ENCODE data around the gene PLCD3. TPM values are rescaled to one million over a fixed set of nuclear protein-coding genes. Genes with fewer than 3 reads are reported as not detected.

The PLCD3 gene
- total and polyA plus RNA-seq, 10 donors: 1.5 to 9.9 (median 6.3) TPM

DNA sequence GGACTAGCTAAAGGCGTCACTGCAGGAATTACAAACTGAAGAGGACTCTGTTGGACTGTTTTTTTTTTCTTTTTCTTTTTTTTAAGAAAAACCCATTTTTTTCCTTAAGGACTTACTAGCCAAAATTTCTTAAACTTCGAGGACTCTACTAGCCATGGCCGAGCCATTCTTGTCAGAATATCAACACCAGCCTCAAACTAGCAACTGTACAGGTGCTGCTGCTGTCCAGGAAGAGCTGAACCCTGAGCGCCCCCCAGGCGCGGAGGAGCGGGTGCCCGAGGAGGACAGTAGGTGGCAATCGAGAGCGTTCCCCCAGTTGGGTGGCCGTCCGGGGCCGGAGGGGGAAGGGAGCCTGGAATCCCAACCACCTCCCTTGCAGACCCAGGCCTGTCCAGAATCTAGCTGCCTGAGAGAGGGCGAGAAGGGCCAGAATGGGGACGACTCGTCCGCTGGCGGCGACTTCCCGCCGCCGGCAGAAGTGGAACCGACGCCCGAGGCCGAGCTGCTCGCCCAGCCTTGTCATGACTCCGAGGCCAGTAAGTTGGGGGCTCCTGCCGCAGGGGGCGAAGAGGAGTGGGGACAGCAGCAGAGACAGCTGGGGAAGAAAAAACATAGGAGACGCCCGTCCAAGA is 16.8 kb upstream of the PLCD3 start:
- H3K4me1 ChIP-seq: peaks cover 36 to 90% (median 60%) of the 10 kb centered on the region in 6 donors
- no peaks in the 10 kb centered on the region for H3K9me3 ChIP-seq
- peak overlapping the region; percentile 65 to 88 (median 72) for H3K4me3 ChIP-seq
- peak; percentile 96 for DNase-seq
- peak overlapping the region; percentile 84 to 100 (median 99) for H3K27ac ChIP-seq
- intact Hi-C loops (cut with DNase I; ENCODE audit: low total_unique reads): no loop called here
- H3K27me3 ChIP-seq (replicated peaks in 1 of 7): no peaks in the 10 kb centered on the region
- TF ChIP-seq, protein P1, sequence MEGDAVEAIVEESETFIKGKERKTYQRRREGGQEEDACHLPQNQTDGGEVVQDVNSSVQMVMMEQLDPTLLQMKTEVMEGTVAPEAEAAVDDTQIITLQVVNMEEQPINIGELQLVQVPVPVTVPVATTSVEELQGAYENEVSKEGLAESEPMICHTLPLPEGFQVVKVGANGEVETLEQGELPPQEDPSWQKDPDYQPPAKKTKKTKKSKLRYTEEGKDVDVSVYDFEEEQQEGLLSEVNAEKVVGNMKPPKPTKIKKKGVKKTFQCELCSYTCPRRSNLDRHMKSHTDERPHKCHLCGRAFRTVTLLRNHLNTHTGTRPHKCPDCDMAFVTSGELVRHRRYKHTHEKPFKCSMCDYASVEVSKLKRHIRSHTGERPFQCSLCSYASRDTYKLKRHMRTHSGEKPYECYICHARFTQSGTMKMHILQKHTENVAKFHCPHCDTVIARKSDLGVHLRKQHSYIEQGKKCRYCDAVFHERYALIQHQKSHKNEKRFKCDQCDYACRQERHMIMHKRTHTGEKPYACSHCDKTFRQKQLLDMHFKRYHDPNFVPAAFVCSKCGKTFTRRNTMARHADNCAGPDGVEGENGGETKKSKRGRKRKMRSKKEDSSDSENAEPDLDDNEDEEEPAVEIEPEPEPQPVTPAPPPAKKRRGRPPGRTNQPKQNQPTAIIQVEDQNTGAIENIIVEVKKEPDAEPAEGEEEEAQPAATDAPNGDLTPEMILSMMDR (IDR thresholded peaks at IDR 0.05 in 8 of 11, conservative IDR thresholded peaks at IDR 0.05 in 3 of 11): peak; percentile 38 to 94 (median 81)
- TF ChIP-seq POLR2A (IDR thresholded peaks at IDR 0.05) (peak in 1 of 3 donors; percentile 4), POLR2AphosphoS5 (IDR thresholded peaks at IDR 0.05) (peak; percentile 71 to 85 (median 72))
- peaks cover 0 to 9% (median 0%) of the 10 kb centered on the region in 6 donors for H3K36me3 ChIP-seq
- 0 to 1% (median 0%) methylated on average over 29 to 32 of the region's 32 CpGs for WGBS, 5 donors

DNA sequence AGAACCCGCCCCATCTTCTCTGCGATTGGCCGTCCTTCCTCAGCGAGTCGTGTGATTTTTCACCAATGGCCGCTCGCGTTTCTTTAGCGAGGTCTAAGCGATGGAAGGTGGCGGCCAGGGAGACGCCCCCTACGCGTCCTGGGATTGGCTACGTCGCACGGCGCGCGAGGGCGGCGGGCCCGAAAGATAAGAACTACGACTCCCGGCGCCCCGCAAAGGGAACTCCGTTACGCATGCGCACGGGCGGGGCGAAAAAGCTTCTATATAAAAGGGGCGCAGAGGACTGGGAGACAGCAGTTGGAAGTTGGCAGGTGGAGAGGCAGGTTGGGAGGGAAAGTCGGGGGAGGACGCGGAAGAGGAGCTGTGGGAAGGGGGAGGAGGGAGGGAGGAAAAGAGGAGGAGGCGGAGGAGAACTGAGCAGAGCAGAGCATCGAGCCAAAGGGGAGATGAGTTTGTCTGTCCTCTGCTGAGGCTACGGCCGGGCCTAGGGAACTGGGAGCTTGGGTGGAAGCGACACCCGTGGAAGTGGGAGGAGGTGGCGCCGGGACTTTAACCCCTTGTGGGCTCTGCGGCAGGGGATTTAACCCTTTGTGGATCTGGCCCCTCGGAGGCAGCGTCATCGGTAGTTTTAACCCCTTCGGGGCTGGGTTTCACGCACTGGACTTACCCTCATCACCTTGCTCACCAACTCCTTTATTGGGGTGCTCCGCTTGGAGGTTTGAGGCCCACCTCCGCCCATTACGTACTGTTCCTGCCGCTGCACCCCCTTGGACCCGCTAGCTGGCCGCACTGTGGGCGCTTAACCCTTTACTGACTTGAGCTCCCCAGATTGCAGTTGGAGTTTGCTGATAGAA is 16.1 kb upstream of the PLCD3 start, which contains the start of gene HEXIM1:
Gene HEXIM1 (plus strand): TSS at position 293 of the 854 bp plus-strand sequence. CDS start 716 bp downstream, outside the sequence.
- peaks cover 39 to 90% (median 65%) of the 10 kb centered on the region in 6 donors for H3K4me1 ChIP-seq

DNA sequence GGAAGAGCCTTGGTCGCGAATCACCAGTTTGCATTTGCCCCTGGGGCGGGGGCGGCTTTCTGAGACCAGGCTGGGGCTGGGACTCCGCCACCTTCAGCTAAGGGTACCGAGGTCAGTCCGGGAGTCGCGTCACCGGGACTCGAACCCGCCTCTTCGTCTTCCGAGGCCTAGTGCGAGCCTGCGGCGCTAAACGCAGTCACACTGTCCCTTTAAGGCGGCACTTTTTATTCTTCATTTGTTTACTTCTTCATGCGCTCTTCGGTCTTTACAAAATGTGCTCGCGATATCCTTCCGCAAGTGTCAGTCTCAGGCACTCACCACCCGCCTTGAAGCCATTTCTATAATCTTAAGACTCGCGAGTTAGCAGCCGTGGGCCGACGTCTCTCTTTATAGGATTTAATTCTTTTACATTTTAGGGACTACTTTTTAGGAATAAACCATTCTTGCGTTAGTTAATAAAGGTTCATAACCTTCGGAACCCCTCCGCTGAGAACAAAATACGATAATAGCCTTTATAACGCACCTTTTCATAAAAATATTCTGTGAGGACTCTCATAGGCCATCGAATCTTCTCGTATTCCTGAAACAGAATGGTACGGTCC is 15.4 kb upstream of the PLCD3 start:
- TF ChIP-seq, protein P1 (IDR thresholded peaks at IDR 0.05 in 8 of 11, conservative IDR thresholded peaks at IDR 0.05 in 3 of 11): peak in 2 of 11 experiments; percentile 0 to 12
- peak in 2 of 3 donors; percentile 32 to 67 for TF ChIP-seq POLR2A (IDR thresholded peaks at IDR 0.05)
- peak; percentile 2 to 89 (median 71) for TF ChIP-seq POLR2AphosphoS5 (IDR thresholded peaks at IDR 0.05)
- Histone ChIP-seq H3K27ac (peak overlapping the region; percentile 95 to 100 (median 99)), H3K4me1 (peaks cover 39 to 89% (median 66%) of the 10 kb centered on the region in 6 donors), H3K36me3 (peaks cover 0 to 6% (median 0%) of the 10 kb centered on the region in 6 donors), H3K9me3 (no peaks in the 10 kb centered on the region), H3K4me3 (peak overlapping the region; percentile 50 to 88 (median 68)), H3K27me3 (replicated peaks in 1 of 7) (no peaks in the 10 kb centered on the region)
- peak; percentile 95 for DNase-seq
- 0 to 1% (median 0%) methylated on average over 32 to 38 of the region's 38 CpGs for WGBS, 5 donors
- intact Hi-C loops (cut with DNase I; ENCODE audit: low total_unique reads): no loop called here

More for the DNA sequence above, 16.1 kb upstream of the PLCD3 start, which contains the start of gene HEXIM1:
- Histone ChIP-seq H3K4me3 (peak within 1 kb of the TSS; percentile 65 to 88 (median 72)), H3K36me3 (peaks cover 0 to 9% (median 0%) of the 10 kb centered on the region in 6 donors), H3K9me3 (no peaks in the 10 kb centered on the region), H3K27me3 (replicated peaks in 1 of 7) (no peaks in the 10 kb centered on the region), H3K27ac (peak within 1 kb of the TSS; percentile 95 to 100 (median 99))
- TF ChIP-seq, protein P1 (IDR thresholded peaks at IDR 0.05 in 8 of 11, conservative IDR thresholded peaks at IDR 0.05 in 3 of 11): peak in 3 of 11 experiments; percentile 4 to 20 (median 18)
- TF ChIP-seq POLR2A (IDR thresholded peaks at IDR 0.05) (peak in 2 of 3 donors; percentile 99), POLR2AphosphoS5 (IDR thresholded peaks at IDR 0.05) (peak; percentile 99 to 100 (median 100))
- intact Hi-C loops (cut with DNase I; ENCODE audit: low total_unique reads): no loop called here
- 0 to 1% (median 0%) methylated on average over 58 of the region's 58 CpGs for WGBS, 5 donors
- DNase-seq: peak; percentile 99
